GM12892 (cell line): ENCODE results near the gene SSH2.

Experiments
- POLR2A ChIP-seq: IDR thresholded peaks from 2 replicates; pipeline ENCODE4 v1.6.1; 2011; ENCODE audit warnings: low read depth, low read length, control low read depth
- POLR2AphosphoS5 ChIP-seq: IDR thresholded peaks from 2 replicates; pipeline ENCODE4 v1.6.1; 2011; ENCODE audit warnings: low read depth, low read length, control low read depth

DNA sequence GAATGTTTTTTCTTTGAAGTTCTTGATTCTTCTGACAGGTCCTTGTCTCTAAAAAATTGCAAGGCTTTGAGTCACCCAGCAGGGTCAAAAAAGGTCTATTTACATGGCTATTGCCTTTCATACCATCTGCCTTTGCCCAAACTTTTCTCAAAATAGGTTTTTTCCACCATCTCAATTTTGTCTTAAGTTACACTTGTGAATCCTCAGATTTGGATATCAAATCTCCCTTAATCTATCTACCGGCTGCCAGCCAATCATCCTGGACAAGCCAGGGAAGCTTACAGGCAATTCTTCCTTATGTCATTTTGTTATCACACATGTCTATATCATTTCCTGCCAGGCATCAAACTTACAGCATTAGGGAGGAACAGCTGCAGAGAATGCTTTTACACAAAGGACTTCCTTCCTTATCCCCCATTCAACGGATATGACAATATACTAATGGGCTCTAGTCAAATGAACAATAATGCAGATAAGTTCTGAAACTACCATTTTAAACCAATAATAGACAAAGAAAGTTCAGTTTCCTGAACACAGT is 203.2 kb downstream of the SSH2 start:
- TF ChIP-seq POLR2A (no peak), POLR2AphosphoS5 (no peak)
